AML-193 (cell line): ENCODE data around the gene STARD5.

Experiments used
- DNase-seq, 2 experiments: peaks; one replicate each; lab custom pipeline; 2025; lab: John Stamatoyannopoulos, UW

STARD5 gene

GRCh38 chr15:81293728-81294515 lies 30.0 kb downstream of the STARD5 start:
- DNase-seq: peak; percentile 70 to 75

GRCh38 chr15:81292523-81293001 lies 31.4 kb downstream of the STARD5 start:
- no peak for DNase-seq

DNA sequence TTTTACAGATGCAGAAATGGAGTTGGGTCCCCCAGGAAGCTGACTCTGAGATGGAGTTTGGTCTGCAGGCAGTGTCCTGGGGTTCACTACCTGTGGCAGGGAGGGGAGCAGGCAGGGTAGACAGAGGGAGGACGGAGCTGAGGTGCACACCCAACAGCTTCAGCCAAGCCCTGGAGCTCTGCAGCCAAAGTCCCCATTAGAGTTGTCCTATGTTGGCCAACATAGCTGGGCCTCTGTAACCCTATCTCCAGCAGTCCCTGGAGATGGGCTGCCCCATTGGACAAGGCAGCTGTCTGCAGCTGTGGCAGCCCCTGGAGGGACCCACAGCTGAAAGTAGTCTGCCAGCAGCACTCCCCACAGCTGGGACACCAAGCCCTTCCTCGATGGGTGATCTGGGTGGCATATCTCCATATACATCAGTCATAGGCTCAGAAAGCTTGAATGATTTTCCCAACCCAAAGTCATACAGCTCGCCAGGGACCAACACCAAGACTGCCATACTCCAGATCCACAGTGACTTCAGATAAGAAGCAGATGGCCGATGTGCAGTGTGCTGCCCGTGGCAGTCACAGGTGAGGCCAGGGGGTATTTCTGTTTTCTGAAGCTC lies 31.9 kb downstream of the STARD5 start:
- no peak for DNase-seq

GRCh38 chr15:81289910-81290309 lies 34.0 kb downstream of the STARD5 start:
- no peak for DNase-seq

DNA sequence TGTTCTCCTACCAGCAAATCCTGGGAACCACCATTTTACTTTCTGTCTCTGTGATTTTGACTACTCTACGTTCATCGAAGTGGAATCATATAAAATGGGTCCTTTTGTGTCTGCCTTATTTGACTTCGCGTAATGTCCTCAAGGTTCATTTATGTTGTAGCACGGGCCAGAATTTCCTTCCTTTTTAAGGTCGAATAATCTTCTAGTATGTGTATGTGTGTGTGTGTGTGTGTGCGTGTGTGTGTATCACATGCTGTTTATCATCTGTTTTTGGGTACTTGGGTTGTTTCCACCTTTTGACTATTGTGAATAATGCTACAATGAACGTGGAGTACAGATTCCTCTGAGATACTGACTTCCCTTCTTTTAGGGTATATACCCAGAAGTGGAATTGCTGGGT lies 35.3 kb downstream of the STARD5 start:
- no peak for DNase-seq

DNA sequence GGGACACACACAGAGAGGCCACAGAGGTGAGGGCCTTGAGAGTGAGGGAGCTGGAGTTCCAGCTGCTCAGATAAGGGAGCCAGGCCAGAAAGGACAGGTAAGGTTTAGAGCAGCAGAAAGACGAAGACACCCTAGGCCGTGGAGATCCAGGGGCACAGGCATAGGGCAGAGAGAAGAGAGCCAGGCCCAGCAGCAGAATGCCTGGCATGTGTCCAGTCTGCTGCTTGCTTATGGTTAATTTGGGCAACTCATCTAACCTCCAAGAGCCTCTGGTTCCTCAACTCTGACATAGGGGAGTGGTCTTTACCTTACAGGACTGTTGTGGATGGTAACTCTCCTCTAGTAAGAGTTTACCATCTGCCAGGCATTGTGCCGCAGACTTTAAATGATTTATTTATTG lies 35.9 kb downstream of the STARD5 start:
- DNase-seq: no peak

DNA sequence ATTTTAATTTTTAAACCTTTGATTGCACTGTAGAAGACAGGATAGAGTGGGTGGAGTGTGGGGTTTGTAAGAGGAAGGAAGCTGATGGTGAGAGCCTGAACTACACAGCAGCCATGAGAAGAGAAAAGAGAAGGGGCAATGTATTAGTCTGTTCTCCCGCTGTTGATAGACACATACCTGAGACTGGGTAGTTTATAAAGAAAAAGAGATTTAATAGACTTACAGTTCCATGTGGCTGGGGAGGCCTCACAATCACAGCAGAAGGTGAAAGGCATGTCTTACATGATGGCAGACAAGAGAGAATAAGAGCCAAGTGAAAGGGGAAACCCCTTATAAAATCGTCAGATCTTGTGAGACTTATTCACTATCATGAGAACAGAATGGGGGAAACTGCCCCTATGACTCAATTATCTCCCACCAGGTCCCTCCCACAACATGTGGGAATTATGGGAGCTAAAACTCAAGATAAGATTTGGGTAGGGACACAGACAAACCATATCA lies 37.3 kb downstream of the STARD5 start:
- peak; percentile 23 to 43 for DNase-seq

GRCh38 chr15:81285461-81285860 lies 38.5 kb downstream of the STARD5 start:
- no peak for DNase-seq

- DNase-seq: peak in 1 of 2 experiments; percentile 31
Observed at GRCh38 chr15:81284256-81285031, 39.5 kb downstream of the STARD5 start.

- no peak for DNase-seq
Observed at GRCh38 chr15:81282911-81283310, 41.0 kb downstream of the STARD5 start.

GRCh38 chr15:81282606-81282895 lies 41.4 kb downstream of the STARD5 start:
- DNase-seq: no peak

DNA sequence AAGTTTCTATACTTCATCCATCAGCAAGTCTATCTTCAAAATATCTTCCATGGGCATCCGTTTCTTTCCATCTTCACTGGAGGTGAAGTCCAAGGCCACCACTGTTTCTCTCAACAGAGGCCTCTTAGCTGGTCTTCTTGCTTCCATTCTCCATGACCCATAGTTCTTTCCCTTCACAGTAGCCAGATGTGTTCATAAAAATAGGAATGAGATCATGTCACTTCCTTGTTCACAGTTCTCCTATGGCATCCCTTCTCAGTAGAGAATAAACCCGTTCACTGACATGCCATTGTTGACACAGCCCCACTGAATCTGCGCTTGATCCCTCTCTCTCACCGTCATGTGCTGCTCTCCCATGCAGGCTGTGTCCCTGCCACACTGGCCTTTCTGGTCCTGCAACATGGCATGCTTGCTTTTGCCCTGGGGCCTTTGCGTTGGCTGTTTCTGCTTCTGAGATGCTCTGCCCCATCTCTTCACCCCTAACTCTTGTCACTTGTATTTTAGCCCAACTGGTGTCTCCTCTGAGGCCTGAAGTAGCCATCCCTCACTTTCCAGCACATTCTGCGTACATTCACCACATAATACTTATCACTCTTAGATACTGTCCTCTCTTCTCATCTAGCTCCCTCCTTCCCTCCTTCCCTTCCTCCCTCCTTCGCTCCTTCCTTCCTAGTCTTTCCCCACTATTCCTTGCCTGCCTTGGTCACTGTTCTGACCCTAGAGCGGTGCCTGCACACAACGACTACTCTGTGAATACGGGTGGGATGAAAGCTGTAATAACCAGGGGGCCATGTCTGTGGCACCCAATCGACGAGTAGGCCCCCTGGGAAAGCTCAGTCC lies 42.0 kb downstream of the STARD5 start:
- DNase-seq: no peak

DNA sequence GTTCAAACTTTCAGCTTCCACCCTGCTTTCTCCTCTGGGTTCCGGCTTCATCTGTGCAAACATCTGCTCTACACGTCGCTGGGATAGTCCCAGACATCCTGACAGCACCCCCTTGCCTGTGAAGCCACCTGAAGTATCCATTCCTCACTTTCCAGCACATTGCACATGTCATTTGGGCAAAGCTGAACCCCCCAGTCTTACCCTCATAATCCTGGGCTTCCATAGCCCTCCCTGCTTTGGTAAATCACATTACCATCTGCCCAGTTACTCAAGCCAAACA lies 42.5 kb downstream of the STARD5 start:
- no peak for DNase-seq

GRCh38 chr15:81280696-81281455 lies 43.1 kb downstream of the STARD5 start:
- DNase-seq: no peak

GRCh38 chr15:81279621-81280485 lies 44.1 kb downstream of the STARD5 start:
- DNase-seq: no peak

GRCh38 chr15:81278306-81279029 lies 45.5 kb downstream of the STARD5 start:
- DNase-seq: no peak

GRCh38 chr15:81277851-81278250 lies 46.1 kb downstream of the STARD5 start:
- DNase-seq: no peak

DNA sequence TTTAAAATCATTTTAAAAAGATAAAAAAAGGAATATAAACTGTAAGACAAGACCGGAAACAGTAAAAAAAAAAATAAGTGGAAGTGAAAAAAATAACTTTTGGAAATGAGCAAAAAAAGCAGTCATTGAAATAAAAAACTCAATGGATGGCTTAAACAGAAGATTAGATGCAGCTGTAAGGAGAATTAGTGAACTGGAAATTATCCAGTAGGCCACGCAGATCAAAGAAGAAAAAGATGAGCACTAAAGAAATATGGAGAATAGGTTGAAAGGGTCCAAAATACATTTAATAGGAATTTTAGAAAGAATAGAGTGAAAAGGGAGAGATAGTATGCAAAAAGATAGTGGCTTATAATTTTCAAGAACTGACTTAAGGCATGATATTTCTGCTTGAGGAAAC lies 47.0 kb downstream of the STARD5 start:
- DNase-seq: no peak

DNA sequence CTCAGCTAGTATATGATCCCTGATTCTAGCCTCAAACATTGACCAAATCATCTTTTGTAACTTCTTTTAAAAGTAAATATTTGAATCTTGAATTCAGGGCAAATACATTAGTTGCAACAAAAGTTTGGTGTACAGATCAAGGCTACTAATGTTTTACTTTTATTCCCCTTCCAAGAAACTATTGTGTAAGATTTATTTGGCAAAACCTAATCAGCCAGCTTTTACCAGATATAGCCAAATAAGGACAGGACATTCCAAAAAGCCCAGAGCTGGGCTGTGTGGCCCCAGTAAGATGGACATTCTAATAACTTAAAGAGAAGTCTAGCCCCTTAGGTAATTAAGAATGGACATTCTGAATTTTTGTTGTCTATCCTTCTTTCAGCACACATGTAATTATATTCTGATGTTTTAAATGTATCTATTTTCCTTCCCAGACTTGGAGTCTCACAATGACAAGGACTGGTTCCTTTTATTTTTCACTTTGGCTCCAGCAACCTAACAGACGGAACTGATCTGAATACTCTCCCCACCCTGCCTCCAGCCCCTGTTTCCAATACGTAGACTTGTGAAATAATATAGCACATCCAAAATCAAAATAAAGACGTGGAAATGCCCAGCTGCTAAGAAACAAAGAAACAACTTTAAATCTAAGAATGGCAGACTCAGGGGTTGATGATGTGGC lies 48.1 kb downstream of the STARD5 start:
- DNase-seq: no peak
